Epithelial cell of proximal tubule (primary cell): ENCODE measurements around the gene ADAMTS3. TPM values are rescaled to one million over a fixed set of nuclear protein-coding genes. Genes with fewer than 3 reads are reported as not detected.

Experiments used
- DNase-seq: peaks from one replicate; pipeline ENCODE4 v3.0.0-alpha.2; 2011; ENCODE audit warnings: low read depth
- H3K4me3 ChIP-seq: 2 replicates; pipeline ENCODE4 v1.5.1; 2011; ENCODE audit warnings: low read depth, mild to moderate bottlenecking, low read length
- total RNA-seq: library from RNA; depleted of rRNA; stranded (reverse); fragments of >200 nt; gene quantifications from 2 replicates; pipeline ENCODE4 v1.2.3, GENCODE V29; 2015
- TF ChIP-seq, protein P1 (sequence below): conservative IDR thresholded peaks from 2 replicates; pipeline ENCODE4 v1.5.1; 2012; ENCODE audit warnings: low read depth, mild to moderate bottlenecking, low read length

The ADAMTS3 gene
- total RNA-seq, 1 donor from 2014 or later, result 4.7 TPM

DNA sequence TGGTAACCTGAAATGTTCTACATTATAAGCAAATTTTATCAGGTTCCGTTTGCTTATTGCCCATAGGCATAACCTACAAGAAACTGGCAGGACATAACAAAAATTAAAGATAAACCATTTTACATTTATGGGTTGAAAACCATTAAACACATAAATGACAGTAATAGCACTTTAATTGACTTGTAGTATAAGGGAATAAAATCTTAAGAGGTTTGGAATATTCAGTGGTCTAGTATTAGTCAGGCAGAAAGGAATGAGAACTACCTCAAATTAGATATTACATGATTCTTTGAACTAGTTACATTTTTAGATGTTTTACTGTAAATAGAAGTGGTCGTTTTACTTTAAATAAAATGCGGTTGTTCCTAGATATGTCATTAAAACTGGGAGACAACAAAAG, 111.9 kb downstream of the ADAMTS3 start:
- TF ChIP-seq, protein P1, sequence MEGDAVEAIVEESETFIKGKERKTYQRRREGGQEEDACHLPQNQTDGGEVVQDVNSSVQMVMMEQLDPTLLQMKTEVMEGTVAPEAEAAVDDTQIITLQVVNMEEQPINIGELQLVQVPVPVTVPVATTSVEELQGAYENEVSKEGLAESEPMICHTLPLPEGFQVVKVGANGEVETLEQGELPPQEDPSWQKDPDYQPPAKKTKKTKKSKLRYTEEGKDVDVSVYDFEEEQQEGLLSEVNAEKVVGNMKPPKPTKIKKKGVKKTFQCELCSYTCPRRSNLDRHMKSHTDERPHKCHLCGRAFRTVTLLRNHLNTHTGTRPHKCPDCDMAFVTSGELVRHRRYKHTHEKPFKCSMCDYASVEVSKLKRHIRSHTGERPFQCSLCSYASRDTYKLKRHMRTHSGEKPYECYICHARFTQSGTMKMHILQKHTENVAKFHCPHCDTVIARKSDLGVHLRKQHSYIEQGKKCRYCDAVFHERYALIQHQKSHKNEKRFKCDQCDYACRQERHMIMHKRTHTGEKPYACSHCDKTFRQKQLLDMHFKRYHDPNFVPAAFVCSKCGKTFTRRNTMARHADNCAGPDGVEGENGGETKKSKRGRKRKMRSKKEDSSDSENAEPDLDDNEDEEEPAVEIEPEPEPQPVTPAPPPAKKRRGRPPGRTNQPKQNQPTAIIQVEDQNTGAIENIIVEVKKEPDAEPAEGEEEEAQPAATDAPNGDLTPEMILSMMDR, result no peak
- no peak for DNase-seq
- H3K4me3 ChIP-seq, result no peak overlapping the region

DNA sequence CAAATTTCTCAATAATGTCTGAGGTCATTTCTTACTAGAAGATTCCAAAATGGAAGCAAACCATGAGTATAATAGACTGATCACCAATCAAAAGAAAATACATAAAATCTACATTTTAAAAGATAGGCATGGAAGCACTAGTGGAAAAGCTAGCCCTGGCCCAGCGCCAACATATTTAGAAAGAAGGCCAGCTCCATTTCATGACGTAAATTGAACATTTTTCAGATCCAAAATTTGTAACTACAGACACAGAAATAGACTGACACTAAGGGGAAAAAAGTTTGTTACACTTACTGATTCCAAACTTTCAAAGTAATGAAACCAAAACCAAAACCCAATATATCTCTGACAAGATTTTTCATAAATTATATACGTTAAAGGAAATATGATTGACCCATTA, 117.7 kb downstream of the ADAMTS3 start:
- TF ChIP-seq, protein P1, result no peak
- DNase-seq, result no peak
- H3K4me3 ChIP-seq, result no peak overlapping the region

DNA sequence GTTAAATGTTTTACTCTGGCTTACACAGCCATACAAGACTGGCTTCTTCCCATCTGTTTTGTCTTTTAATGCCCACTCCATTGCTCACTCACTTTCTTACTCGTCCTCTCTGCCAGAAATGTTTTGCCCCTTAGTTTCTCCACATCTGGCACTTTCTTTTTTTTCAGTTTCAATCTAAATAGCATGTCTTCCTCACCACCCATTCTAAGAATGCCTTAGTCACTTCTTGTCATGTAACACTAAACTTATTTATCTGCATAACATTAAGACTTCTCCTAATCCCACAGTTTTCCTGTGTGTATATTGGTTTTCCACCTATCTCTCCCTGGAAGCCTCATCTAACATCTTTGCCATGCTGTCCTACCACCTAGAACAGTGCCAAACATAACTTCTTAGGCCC, 119.3 kb downstream of the ADAMTS3 start:
- no peak for DNase-seq
- no peak overlapping the region for H3K4me3 ChIP-seq
- TF ChIP-seq, protein P1, result no peak

DNA sequence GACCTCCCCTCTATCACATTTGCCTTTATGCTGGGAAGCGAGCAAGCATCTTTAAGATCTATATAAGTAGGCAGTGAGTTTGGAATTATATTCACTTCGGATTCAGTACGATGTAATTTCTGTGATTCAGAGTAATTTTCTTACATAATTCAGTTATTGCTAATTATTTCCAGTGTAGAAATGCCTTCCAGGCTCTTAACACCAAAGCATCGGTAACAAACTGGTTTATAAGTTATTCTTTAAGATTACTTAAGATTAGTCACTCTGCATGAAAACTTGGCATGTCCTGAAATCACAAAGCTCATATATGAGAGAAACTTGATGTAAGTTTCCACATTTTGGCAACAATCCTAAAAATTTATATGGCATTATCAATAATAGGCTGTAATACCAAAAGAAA, 120.8 kb downstream of the ADAMTS3 start:
- H3K4me3 ChIP-seq, result no peak overlapping the region
- TF ChIP-seq, protein P1, result no peak
- DNase-seq, result no peak

DNA sequence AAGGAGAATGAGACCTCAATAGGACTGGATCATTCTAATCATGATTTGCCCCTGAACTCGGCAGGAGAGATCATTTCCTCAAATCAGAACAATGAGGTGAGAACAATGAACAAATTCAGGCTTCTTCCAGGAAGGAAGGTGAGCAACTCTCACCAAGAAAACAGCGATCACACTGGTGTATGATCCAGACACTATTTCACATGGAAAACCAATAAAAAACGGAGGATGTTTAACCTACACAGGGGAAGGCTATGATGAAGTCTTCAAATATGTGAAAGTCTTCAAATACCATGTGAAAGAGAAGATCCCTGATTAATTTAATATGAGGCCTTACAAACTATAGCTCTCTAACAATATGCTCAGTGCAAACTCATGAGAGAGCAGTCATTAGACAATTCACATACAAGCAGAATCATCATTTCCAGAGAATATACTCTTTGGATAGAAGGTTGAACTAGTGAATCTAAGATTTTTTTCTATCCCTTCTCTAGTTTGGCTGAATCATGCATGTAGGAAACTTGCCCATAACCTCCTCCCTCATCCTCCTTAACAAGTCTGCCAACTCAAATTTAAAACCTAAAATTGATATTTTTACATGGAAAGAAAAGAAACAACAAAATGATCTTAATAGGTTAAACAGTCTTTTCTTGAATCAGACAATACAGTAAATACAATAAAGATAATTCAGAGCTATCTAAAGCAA, 122.5 kb downstream of the ADAMTS3 start:
- no peak overlapping the region for H3K4me3 ChIP-seq
- no peak for DNase-seq
- TF ChIP-seq, protein P1, result no peak

DNA sequence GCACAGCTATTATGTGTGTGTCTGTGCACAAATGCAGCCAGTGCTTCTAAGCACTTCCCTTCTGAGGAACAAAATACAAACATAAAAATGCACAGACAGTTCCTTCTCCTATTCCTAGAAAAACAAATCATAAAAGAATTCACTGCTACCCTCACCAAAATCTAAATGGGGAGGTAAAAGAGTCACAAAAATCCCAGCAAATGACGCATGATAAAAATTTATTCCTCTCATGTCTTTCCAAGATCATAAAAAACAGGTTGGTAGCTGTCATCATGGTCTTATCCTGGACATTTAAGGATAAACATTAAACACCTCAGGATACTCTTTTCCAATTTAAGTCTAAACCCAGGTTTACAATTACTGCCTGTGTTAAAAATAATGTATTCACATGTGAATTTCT, 124.9 kb downstream of the ADAMTS3 start:
- TF ChIP-seq, protein P1, result no peak
- H3K4me3 ChIP-seq, result no peak overlapping the region
- no peak for DNase-seq

DNA sequence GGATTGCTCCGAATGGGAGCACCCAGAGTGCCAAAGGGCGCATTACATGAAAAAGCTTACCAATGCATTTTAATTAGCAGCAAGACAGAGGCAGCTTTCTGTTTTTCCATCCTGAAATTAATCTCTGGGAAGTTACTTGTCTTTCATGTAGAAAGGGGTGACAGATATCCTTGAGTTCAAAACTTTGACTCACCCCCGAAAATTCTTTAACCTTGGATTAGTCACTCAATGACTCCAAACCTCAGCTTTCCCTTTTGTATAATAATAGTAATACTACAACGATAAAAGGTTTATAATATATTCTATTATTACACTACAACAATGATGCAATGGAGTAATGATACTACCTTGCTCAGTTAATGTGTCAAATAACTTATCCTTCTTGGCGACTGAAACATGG, 126.3 kb downstream of the ADAMTS3 start:
- H3K4me3 ChIP-seq, result no peak overlapping the region
- DNase-seq, result no peak
- TF ChIP-seq, protein P1, result no peak
